ENCODE results near the gene PCGF3. TPM values are rescaled to one million over a fixed set of nuclear protein-coding genes. Genes with fewer than 3 reads are reported as not detected.

PCGF3 gene
- total and polyA plus RNA-seq, 9 of the 15 experiments (the other 6 are each of a cell fraction or from before 2014, with no cell fraction given): 2.6 to 46.1 (median 20.3) TPM

DNA sequence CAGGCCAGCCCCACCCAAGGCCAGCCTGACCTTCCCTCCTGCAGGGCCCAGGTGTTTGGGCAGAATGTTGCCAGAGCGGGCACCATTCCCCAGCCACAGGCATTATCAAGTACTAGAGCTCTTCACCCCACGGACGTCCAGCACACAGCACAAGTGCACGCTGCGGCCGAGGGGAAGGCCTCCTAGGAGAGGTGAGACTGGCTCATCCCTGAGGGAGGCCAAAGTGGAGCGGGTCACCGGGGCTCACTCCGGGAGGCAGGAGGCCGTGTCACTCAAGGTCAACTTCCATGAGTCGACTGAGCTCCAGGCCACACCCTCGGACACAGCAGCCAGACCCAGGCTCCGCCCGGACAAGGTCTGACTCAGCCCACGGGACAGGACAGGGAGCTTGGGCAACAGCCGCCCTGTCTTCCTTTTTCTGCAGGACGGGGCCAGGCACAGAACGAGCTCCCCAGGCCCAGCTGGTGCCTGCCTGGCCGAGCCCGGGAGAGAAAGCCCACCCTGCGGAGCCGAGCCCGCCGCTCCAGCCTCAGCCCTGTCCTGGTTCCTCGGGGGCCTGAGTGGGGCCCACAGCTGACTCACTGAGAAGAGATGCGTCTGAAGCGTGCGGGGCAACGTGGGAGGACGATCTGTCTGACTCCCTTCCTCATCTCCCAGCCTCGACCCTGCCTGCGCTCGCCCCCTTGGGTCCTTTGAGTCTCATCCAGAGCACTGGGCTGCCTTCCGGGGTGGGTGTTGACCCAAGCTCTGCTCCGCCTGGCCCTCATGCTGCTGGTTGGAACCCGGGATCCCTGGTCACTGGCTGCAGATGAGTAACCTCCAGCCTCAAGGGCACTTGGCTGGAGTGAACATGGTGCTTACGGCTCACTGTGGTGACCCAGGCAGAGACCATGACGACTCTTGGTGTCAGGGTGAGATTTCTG is 18.3 kb upstream of the PCGF3 start (continued):
- TF ChIP-seq SOX6 (IDR thresholded peaks at IDR 0.05) (peak; percentile 52; the same call in 1 of the 2 replicates), EP400 (IDR thresholded peaks at IDR 0.05) (peak; percentile 57; the same call in 1 of the 2 replicates), SMAD4 (CRISPR knock-in tag; conservative IDR thresholded peaks at IDR 0.05) (peak; percentile 91), U2AF2 (optimal IDR thresholded peaks at IDR 0.05; ENCODE audit: low read depth, low read length) (no peak), HMGN3 (IDR thresholded peaks at IDR 0.05; ENCODE audit: borderline replicate concordance, extremely low read depth, insufficient read length, low read depth, low read length) (peak; percentile 90), NR2C2 (CRISPR knock-in tag; IDR thresholded peaks at IDR 0.05) (peak; percentile 45; the same call in 1 of the 2 replicates), NR2C2 (tag; IDR thresholded peaks at IDR 0.05) (peak; percentile 92), CHD2 (IDR thresholded peaks at IDR 0.05; ENCODE audit: low read depth, low read length) (peak; percentile 19; the same call in 1 of the 2 replicates), YBX1 (IDR thresholded peaks at IDR 0.05) (no peak), ZNF324 (CRISPR knock-in tag; IDR thresholded peaks at IDR 0.05) (no peak), TBP (optimal IDR thresholded peaks at IDR 0.05; ENCODE audit: low read depth, low read length) (peak; percentile 73), ZNF644 (tag; IDR thresholded peaks at IDR 0.05; ENCODE audit: low read depth) (0 out of 2 replicates have a peak, but pooled peaks have one; percentile 27), RAD21 (CRISPR knock-in tag; conservative IDR thresholded peaks at IDR 0.05 in 1 of 2, IDR thresholded peaks at IDR 0.05 in 1 of 2) (0 out of 4 replicates have a peak, but pooled peaks of 1 of the 2 experiments have one; percentile 3), CEBPB (tag; IDR thresholded peaks at IDR 0.05) (peak; percentile 95), HDGF (IDR thresholded peaks at IDR 0.05) (0 out of 2 replicates have a peak, but pooled peaks have one; percentile 28)
- TF ChIP-seq, protein P1, sequence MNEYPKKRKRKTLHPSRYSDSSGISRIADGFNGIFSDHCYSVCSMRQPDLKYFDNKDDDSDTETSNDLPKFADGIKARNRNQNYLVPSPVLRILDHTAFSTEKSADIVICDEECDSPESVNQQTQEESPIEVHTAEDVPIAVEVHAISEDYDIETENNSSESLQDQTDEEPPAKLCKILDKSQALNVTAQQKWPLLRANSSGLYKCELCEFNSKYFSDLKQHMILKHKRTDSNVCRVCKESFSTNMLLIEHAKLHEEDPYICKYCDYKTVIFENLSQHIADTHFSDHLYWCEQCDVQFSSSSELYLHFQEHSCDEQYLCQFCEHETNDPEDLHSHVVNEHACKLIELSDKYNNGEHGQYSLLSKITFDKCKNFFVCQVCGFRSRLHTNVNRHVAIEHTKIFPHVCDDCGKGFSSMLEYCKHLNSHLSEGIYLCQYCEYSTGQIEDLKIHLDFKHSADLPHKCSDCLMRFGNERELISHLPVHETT (CRISPR knock-in tag; conservative IDR thresholded peaks at IDR 0.05 in 1 of 2, IDR thresholded peaks at IDR 0.05 in 1 of 2): peak in 1 of 2 experiments; percentile 41; a peak in 1 of 4 replicates
- TF ChIP-seq, protein P2, sequence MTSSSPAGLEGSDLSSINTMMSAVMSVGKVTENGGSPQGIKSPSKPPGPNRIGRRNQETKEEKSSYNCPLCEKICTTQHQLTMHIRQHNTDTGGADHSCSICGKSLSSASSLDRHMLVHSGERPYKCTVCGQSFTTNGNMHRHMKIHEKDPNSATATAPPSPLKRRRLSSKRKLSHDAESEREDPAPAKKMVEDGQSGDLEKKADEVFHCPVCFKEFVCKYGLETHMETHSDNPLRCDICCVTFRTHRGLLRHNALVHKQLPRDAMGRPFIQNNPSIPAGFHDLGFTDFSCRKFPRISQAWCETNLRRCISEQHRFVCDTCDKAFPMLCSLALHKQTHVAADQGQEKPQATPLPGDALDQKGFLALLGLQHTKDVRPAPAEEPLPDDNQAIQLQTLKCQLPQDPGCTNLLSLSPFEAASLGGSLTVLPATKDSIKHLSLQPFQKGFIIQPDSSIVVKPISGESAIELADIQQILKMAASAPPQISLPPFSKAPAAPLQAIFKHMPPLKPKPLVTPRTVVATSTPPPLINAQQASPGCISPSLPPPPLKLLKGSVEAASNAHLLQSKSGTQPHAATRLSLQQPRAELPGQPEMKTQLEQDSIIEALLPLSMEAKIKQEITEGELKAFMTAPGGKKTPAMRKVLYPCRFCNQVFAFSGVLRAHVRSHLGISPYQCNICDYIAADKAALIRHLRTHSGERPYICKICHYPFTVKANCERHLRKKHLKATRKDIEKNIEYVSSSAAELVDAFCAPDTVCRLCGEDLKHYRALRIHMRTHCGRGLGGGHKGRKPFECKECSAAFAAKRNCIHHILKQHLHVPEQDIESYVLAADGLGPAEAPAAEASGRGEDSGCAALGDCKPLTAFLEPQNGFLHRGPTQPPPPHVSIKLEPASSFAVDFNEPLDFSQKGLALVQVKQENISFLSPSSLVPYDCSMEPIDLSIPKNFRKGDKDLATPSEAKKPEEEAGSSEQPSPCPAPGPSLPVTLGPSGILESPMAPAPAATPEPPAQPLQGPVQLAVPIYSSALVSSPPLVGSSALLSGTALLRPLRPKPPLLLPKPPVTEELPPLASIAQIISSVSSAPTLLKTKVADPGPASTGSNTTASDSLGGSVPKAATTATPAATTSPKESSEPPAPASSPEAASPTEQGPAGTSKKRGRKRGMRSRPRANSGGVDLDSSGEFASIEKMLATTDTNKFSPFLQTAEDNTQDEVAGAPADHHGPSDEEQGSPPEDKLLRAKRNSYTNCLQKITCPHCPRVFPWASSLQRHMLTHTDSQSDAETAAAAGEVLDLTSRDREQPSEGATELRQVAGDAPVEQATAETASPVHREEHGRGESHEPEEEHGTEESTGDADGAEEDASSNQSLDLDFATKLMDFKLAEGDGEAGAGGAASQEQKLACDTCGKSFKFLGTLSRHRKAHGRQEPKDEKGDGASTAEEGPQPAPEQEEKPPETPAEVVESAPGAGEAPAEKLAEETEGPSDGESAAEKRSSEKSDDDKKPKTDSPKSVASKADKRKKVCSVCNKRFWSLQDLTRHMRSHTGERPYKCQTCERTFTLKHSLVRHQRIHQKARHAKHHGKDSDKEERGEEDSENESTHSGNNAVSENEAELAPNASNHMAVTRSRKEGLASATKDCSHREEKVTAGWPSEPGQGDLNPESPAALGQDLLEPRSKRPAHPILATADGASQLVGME (CRISPR knock-in tag; IDR thresholded peaks at IDR 0.05): 0 out of 2 replicates have a peak, but pooled peaks have one; percentile 49
- TF ChIP-seq, protein P3, sequence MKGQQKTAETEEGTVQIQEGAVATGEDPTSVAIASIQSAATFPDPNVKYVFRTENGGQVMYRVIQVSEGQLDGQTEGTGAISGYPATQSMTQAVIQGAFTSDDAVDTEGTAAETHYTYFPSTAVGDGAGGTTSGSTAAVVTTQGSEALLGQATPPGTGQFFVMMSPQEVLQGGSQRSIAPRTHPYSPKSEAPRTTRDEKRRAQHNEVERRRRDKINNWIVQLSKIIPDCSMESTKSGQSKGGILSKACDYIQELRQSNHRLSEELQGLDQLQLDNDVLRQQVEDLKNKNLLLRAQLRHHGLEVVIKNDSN (CRISPR knock-in tag; IDR thresholded peaks at IDR 0.05): peak; percentile 51; the same call in 1 of the 2 replicates

All from K562 (cell line).